GM12878 (cell line): ENCODE data around the gene NOP53. TPM values are rescaled to one million over a fixed set of nuclear protein-coding genes. Genes with fewer than 3 reads are reported as not detected.

Source experiments
- ATAC-seq: fragments of 200-7000 bp; cut with Tn5 transposase; 3 replicates; pipeline ENCODE4 v1.9.1; 2020; ENCODE audit warnings: mild to moderate bottlenecking, moderate library complexity
- BruUV-seq: library from RNA; stranded (reverse); fragments of 400-500 nt; replicated peaks from 2 replicates; lab custom pipeline; 2021; lab: Mats Ljungman, UMichigan
- CTCF ChIA-PET: fragments of 300-600 bp; sonication (Branson Sonifier 250); formaldehyde crosslinking; extraction: SDS; loops from one replicate; lab custom pipeline; 2021; ENCODE audit warnings: inconsistent platforms; lab: Yijun Ruan, JAX
- POLR2A ChIA-PET: fragments of 350-600 bp; formaldehyde crosslinking; extraction: SDS; loops from one replicate; lab custom pipeline; 2021; ENCODE audit warnings: inconsistent platforms; lab: Charles Lee
- RAD21 ChIA-PET: fragments of 300-600 bp; sonication (Branson Sonifier 250); formaldehyde crosslinking; loops from one replicate; lab custom pipeline; 2023; ENCODE audit warnings: antibody characterized with exemption; ENCODE audit not compliant: unreplicated experiment; lab: Charles Lee
- SMC1A ChIA-PET: fragments of 300-600 bp; sonication (Branson Sonifier 250); formaldehyde crosslinking; loops from one replicate; lab custom pipeline; 2023; ENCODE audit not compliant: unreplicated experiment, uncharacterized antibody; lab: Charles Lee
- DNase-seq: peaks from one replicate; pipeline ENCODE4 v3.0.0-alpha.2; 2011; ENCODE audit warnings: low read depth, low spot score
- FAIRE-seq: peaks from 3 replicates; lab custom pipeline; 2011; peaks lifted over from hg19 to GRCh38; lab: Jason Lieb, UNC
- H2AFZ ChIP-seq: 2 replicates; pipeline ENCODE4 v1.6.0; 2011; ENCODE audit warnings: low read depth, low read length, control low read depth; ENCODE audit not compliant: control insufficient read depth
- H3K27ac ChIP-seq: 2 replicates; pipeline ENCODE4 v1.5.1; 2011; ENCODE audit warnings: control low read depth; ENCODE audit not compliant: control insufficient read depth, insufficient read depth
- H3K27me3 ChIP-seq, 2 experiments: replicated peaks in 1 of 2; 2 replicates each; pipeline versions ENCODE4 v1.6.0 to v1.6.1; 2011; ENCODE audit warnings: low read length in 1 of 2; ENCODE audit not compliant: control insufficient read depth in 2 of 2, insufficient read depth in 2 of 2
- H3K36me3 ChIP-seq, 2 experiments: 2 replicates each; pipeline ENCODE4 v1.5.1; 2011; ENCODE audit warnings: low read length in 1 of 2; ENCODE audit not compliant: control insufficient read depth in 2 of 2, insufficient read depth in 2 of 2
- H3K4me1 ChIP-seq: 2 replicates; pipeline ENCODE4 v1.6.1; 2011; ENCODE audit warnings: mild to moderate bottlenecking, low read length, moderate library complexity, mixed read lengths; ENCODE audit not compliant: control insufficient read depth, insufficient read depth
- H3K4me2 ChIP-seq: 2 replicates; pipeline ENCODE4 v1.6.0; 2011; ENCODE audit warnings: control low read depth; ENCODE audit not compliant: control insufficient read depth, insufficient read depth
- H3K4me3 ChIP-seq: fragments of 200-600 bp; sonication (generic); 2 replicates; pipeline ENCODE4 v1.5.1; 2016
- H3K79me2 ChIP-seq: 2 replicates; pipeline ENCODE4 v1.6.0; 2011; ENCODE audit warnings: low read length; ENCODE audit not compliant: control insufficient read depth, insufficient read depth
- H3K9ac ChIP-seq: 2 replicates; pipeline ENCODE4 v1.8.0; 2011; ENCODE audit warnings: low read length, control low read depth, mixed read lengths; ENCODE audit not compliant: control insufficient read depth, insufficient read depth
- H3K9me3 ChIP-seq: replicated peaks from 3 replicates; pipeline ENCODE4 v1.5.1; 2011; ENCODE audit warnings: mild to moderate bottlenecking, low read length; ENCODE audit not compliant: control insufficient read depth, insufficient read depth
- H4K20me1 ChIP-seq: 2 replicates; pipeline ENCODE4 v1.6.0; 2011; ENCODE audit not compliant: control insufficient read depth, insufficient read depth
- BCL11A ChIP-seq: IDR thresholded peaks from 2 replicates; pipeline ENCODE4 v1.6.1; 2011; ENCODE audit warnings: low read depth, low read length
- BHLHE40 ChIP-seq, 2 experiments: fragments of 450-650 bp in 1 of 2; IDR thresholded peaks; 2 replicates each; pipeline ENCODE4 v1.6.1; 2011 to 2017; ENCODE audit warnings: low read depth in 2 of 2, borderline replicate concordance in 1 of 2, improper control_type of control experiment in 1 of 2, low read length in 1 of 2, mild to moderate bottlenecking in 1 of 2
- CBFB ChIP-seq: IDR thresholded peaks from 2 replicates; pipeline ENCODE4 v1.6.1; 2016; ENCODE audit warnings: antibody characterized with exemption, low read depth
- EED ChIP-seq: sonication (generic); IDR thresholded peaks from 2 replicates; pipeline ENCODE4 v1.6.1; 2016; ENCODE audit warnings: antibody characterized with exemption, low read depth
- ETV6 ChIP-seq, 2 experiments: fragments of 450-650 bp in 1 of 2; IDR thresholded peaks in 1 of 2; conservative IDR thresholded peaks in 1 of 2; 2 replicates each; pipeline ENCODE4 v1.6.1; 2014; ENCODE audit warnings: antibody characterized with exemption in 1 of 2, borderline replicate concordance in 1 of 2, low read depth in 1 of 2, mild to moderate bottlenecking in 1 of 2, moderate library complexity in 1 of 2
- HCFC1 ChIP-seq: fragments of 150-350 bp; IDR thresholded peaks from 2 replicates; pipeline ENCODE4 v1.6.1; 2014; ENCODE audit warnings: low read length
- HDAC6 ChIP-seq: fragments of 200-600 bp; sonication (generic); IDR thresholded peaks from one replicate; pipeline ENCODE4 v1.8.0; 2017; ENCODE audit warnings: antibody characterized with exemption; ENCODE audit not compliant: unreplicated experiment
- MYC ChIP-seq: IDR thresholded peaks from 2 replicates; pipeline ENCODE4 v1.6.1; 2011; ENCODE audit warnings: mild to moderate bottlenecking, low read length, moderate library complexity, inconsistent platforms; ENCODE audit not compliant: insufficient read depth, insufficient replicate concordance, insufficient read length, severe bottlenecking
- NFXL1 ChIP-seq: fragments of 450-650 bp; IDR thresholded peaks from 2 replicates; pipeline ENCODE4 v1.6.1; 2017; ENCODE audit warnings: antibody characterized with exemption, mild to moderate bottlenecking, borderline replicate concordance
- PML ChIP-seq: IDR thresholded peaks from 2 replicates; pipeline ENCODE4 v1.6.1; 2012; ENCODE audit warnings: low read length, inconsistent platforms
- RUNX3 ChIP-seq: IDR thresholded peaks from 2 replicates; pipeline ENCODE4 v1.6.1; 2012; ENCODE audit warnings: low read length, inconsistent platforms
- TCF12 ChIP-seq: IDR thresholded peaks from 2 replicates; pipeline ENCODE4 v1.6.1; 2011; ENCODE audit warnings: low read depth, mild to moderate bottlenecking, low read length
- TCF3 ChIP-seq: IDR thresholded peaks from 2 replicates; pipeline ENCODE4 v1.6.1; 2012; ENCODE audit warnings: low read depth, mild to moderate bottlenecking, low read length, borderline replicate concordance; ENCODE audit not compliant: insufficient read depth
- ZNF384 ChIP-seq: IDR thresholded peaks from 2 replicates; pipeline ENCODE4 v1.6.1; 2012; ENCODE audit warnings: low read depth, mild to moderate bottlenecking, low read length, improper control_type of control experiment, borderline replicate concordance
- WGBS: methylation state at CpG from one replicate; pipeline ENCODE4 v1.1.6; 2016; ENCODE audit warnings: low lambda C conversion rate; ENCODE audit not compliant: insufficient replicate concordance, insufficient coverage; ENCODE audit errors: missing lambda C conversion rate; 5-methylcytosine and 5-hydroxymethylcytosine counted together
- in situ Hi-C: fragments of 300-500 bp; cut with MboI; formaldehyde crosslinking; loops from 9 replicates; pipeline ENCODE4 v1.14.3; 2018; ENCODE audit warnings: mixed read lengths
- intact Hi-C: fragments of 100-400 bp; cut with micrococcal nuclease; formaldehyde crosslinking; loops from one replicate; pipeline ENCODE4 v1.14.2; 2022; ENCODE audit not compliant: unreplicated experiment
- polyA plus RNA-seq, 11 experiments: library from polyadenylated mRNA; depleted of rRNA in 4 of 11; unstranded in 6 of 11; stranded (reverse) in 5 of 11; fragments of >200 nt; fragmentation: Nextera tagmentation in 4 of 11; fragmentation: Illumina TruSeq in 1 of 11; extraction: Ambion mirVana in 4 of 11; extraction: Trizol in 1 of 11; gene quantifications; 1 replicate in 1 of 11; 2 replicates in 10 of 11; pipeline versions ENCODE4 v1.2.1 to v1.2.3, GENCODE V29; 2011 to 2016; ENCODE audit warnings: inconsistent platforms in 2 of 11, missing spikeins in 2 of 11, low read depth in 1 of 11
- total RNA-seq, 4 experiments: library from RNA; depleted of rRNA in 3 of 4; stranded (reverse); fragments of >200 nt in 3 of 4; fragmentation: Illumina TruSeq in 1 of 4; extraction: Trizol in 1 of 4; gene quantifications; 2 replicates each; pipeline versions ENCODE4 v1.2.1 to v1.2.3, GENCODE V29; 2013 to 2021
- TF ChIP-seq, protein P1 (sequence below): IDR thresholded peaks from 2 replicates; pipeline ENCODE4 v1.6.1; 2012; ENCODE audit warnings: low read length, inconsistent platforms
- TF ChIP-seq, protein P2 (sequence below): fragments of 450-650 bp; formaldehyde crosslinking; IDR thresholded peaks from 2 replicates; pipeline ENCODE4 v1.4.0; 2020; ENCODE audit warnings: mild to moderate bottlenecking, moderate library complexity
- TF ChIP-seq, protein P3 (sequence below): IDR thresholded peaks from 2 replicates; pipeline ENCODE4 v1.6.1; 2012; ENCODE audit warnings: mild to moderate bottlenecking, low read depth, low read length

Gene NOP53
- total and polyA plus RNA-seq, 10 of the 15 experiments (the other 5 are each of a cell fraction or from before 2014, with no cell fraction given), result 6.0 to 386 (median 167) TPM

DNA sequence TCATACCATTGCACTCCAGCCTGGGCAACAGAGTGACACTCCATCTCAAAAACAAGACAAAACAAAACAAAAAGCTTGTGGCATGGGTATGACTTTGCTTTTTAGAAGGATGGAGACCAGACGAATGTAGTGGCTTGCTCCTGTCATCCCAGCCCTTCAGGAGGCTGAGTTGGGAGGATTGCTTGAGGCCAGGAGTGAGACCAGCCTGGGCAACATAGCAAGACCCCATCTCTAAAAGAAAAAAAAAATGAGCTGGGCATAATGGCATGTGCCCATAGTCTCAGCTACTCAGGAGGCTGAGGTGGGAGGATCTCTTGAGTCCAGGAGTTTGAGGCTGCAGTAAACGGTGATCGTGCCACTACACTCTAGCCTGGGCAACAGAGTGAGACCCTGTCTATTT, 16.8 kb downstream of the NOP53 start:
- ChIA-PET POLR2A (no interaction called here), CTCF (interaction anchor here (0.6 to 1.1 kb wide), 2 partner anchors 28 to 63 kb away, joined by 3 to 5 read pairs; no protein-coding TSS in a partner anchor), SMC1A (no interaction called here), RAD21 (no interaction called here)
- in situ Hi-C loops (no loop called here), intact Hi-C loops (no loop called here)
- H3K79me2 ChIP-seq, result no peaks in the 10 kb centered on the region
- H2AFZ ChIP-seq, result no peak overlapping the region
- 0 out of 2 replicates have a peak, but pooled peaks cover 3% of the 10 kb centered on the region for H3K4me1 ChIP-seq
- no peaks in the 10 kb centered on the region for H4K20me1 ChIP-seq
- no peak overlapping the region for H3K4me3 ChIP-seq
- no TSS peak for BruUV-seq
- FAIRE-seq (no peak), DNase-seq (no peak), ATAC-seq (no peak; the same call in 2 of the 3 replicates)
- H3K27me3 ChIP-seq, result no peaks in the 10 kb centered on the region
- no peak overlapping the region for H3K9ac ChIP-seq
- WGBS, result 20% methylated on average over 3 of the region's 3 CpGs
- H3K9me3 ChIP-seq, result no peaks in the 10 kb centered on the region; the same call in 2 of the 3 replicates
- H3K36me3 ChIP-seq, result peaks cover 4 to 5% of the 10 kb centered on the region in 2 experiments; a peak in 3 of 4 replicates
- no peak overlapping the region for H3K27ac ChIP-seq
- H3K4me2 ChIP-seq, result no peak overlapping the region
- TF ChIP-seq PML, result no peak
- TF ChIP-seq TCF3, result no peak
- TF ChIP-seq RUNX3, result no peak
- no peak for TF ChIP-seq ZNF384
- TF ChIP-seq HCFC1, result no peak
- TF ChIP-seq, protein P1, sequence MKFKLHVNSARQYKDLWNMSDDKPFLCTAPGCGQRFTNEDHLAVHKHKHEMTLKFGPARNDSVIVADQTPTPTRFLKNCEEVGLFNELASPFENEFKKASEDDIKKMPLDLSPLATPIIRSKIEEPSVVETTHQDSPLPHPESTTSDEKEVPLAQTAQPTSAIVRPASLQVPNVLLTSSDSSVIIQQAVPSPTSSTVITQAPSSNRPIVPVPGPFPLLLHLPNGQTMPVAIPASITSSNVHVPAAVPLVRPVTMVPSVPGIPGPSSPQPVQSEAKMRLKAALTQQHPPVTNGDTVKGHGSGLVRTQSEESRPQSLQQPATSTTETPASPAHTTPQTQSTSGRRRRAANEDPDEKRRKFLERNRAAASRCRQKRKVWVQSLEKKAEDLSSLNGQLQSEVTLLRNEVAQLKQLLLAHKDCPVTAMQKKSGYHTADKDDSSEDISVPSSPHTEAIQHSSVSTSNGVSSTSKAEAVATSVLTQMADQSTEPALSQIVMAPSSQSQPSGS, result no peak
- no peak for TF ChIP-seq HDAC6
- no peak for TF ChIP-seq ETV6 (conservative IDR thresholded peaks at IDR 0.05 in 1 of 2, IDR thresholded peaks at IDR 0.05 in 1 of 2; ENCODE audit: borderline replicate concordance in 1 of 2, low read depth in 1 of 2)
- no peak for TF ChIP-seq CBFB
- no peak for TF ChIP-seq BCL11A
- TF ChIP-seq, protein P2, sequence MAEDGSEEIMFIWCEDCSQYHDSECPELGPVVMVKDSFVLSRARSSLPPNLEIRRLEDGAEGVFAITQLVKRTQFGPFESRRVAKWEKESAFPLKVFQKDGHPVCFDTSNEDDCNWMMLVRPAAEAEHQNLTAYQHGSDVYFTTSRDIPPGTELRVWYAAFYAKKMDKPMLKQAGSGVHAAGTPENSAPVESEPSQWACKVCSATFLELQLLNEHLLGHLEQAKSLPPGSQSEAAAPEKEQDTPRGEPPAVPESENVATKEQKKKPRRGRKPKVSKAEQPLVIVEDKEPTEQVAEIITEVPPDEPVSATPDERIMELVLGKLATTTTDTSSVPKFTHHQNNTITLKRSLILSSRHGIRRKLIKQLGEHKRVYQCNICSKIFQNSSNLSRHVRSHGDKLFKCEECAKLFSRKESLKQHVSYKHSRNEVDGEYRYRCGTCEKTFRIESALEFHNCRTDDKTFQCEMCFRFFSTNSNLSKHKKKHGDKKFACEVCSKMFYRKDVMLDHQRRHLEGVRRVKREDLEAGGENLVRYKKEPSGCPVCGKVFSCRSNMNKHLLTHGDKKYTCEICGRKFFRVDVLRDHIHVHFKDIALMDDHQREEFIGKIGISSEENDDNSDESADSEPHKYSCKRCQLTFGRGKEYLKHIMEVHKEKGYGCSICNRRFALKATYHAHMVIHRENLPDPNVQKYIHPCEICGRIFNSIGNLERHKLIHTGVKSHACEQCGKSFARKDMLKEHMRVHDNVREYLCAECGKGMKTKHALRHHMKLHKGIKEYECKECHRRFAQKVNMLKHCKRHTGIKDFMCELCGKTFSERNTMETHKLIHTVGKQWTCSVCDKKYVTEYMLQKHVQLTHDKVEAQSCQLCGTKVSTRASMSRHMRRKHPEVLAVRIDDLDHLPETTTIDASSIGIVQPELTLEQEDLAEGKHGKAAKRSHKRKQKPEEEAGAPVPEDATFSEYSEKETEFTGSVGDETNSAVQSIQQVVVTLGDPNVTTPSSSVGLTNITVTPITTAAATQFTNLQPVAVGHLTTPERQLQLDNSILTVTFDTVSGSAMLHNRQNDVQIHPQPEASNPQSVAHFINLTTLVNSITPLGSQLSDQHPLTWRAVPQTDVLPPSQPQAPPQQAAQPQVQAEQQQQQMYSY, result no peak
- no peak for TF ChIP-seq TCF12
- TF ChIP-seq MYC, result no peak
- TF ChIP-seq EED, result no peak
- TF ChIP-seq, protein P3, sequence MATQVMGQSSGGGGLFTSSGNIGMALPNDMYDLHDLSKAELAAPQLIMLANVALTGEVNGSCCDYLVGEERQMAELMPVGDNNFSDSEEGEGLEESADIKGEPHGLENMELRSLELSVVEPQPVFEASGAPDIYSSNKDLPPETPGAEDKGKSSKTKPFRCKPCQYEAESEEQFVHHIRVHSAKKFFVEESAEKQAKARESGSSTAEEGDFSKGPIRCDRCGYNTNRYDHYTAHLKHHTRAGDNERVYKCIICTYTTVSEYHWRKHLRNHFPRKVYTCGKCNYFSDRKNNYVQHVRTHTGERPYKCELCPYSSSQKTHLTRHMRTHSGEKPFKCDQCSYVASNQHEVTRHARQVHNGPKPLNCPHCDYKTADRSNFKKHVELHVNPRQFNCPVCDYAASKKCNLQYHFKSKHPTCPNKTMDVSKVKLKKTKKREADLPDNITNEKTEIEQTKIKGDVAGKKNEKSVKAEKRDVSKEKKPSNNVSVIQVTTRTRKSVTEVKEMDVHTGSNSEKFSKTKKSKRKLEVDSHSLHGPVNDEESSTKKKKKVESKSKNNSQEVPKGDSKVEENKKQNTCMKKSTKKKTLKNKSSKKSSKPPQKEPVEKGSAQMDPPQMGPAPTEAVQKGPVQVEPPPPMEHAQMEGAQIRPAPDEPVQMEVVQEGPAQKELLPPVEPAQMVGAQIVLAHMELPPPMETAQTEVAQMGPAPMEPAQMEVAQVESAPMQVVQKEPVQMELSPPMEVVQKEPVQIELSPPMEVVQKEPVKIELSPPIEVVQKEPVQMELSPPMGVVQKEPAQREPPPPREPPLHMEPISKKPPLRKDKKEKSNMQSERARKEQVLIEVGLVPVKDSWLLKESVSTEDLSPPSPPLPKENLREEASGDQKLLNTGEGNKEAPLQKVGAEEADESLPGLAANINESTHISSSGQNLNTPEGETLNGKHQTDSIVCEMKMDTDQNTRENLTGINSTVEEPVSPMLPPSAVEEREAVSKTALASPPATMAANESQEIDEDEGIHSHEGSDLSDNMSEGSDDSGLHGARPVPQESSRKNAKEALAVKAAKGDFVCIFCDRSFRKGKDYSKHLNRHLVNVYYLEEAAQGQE, result no peak
- no peak for TF ChIP-seq BHLHE40 (IDR thresholded peaks at IDR 0.05; ENCODE audit: borderline replicate concordance in 1 of 2, low read depth in 2 of 2, low read length in 1 of 2)
- no peak for TF ChIP-seq NFXL1
